ENCODE measurements around the gene SMYD5.

DNA sequence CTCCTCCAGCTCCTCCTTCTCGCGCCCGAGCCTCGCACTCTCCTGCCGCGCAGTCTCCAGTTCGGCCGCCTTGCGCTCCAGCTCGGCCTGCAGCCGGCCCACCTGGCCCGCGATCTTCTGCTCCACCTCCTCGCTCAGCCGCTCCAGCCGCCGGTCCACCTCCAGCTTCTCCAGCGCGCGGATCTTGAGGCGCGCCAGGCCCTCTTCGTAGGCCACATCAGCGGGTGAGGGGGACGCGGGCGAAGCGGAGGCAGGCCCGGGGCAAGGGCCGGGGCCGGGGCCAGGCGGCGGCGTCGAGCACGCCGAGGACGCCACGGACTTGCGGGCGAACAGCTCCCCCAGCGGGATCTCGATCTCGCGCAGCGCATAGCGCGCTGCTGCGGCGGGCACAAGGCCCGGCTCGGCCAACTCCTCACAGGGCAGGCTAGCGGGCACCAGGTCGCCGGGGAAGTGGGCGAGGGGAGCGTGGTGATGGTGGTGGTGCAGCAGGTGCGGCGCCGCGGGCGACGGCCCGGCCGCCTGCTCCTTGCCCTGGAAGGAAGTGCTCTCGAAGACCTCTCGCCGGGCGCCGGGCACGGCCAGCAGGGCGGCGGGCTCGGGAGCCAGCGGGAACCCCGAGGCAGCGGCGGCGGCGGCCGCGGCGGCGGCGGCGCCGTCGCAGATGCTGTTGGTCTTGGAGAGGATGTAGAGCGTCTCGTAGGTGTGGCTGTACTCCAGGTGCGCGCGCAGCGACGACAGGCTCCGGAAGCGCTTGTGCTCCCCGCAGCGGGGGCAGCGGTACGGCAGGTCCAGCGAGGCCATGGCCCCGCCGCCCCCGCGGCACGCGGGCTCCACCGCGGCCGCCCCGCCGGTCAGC is 55.0 kb downstream of the SMYD5 start:
- TF ChIP-seq, protein P1, sequence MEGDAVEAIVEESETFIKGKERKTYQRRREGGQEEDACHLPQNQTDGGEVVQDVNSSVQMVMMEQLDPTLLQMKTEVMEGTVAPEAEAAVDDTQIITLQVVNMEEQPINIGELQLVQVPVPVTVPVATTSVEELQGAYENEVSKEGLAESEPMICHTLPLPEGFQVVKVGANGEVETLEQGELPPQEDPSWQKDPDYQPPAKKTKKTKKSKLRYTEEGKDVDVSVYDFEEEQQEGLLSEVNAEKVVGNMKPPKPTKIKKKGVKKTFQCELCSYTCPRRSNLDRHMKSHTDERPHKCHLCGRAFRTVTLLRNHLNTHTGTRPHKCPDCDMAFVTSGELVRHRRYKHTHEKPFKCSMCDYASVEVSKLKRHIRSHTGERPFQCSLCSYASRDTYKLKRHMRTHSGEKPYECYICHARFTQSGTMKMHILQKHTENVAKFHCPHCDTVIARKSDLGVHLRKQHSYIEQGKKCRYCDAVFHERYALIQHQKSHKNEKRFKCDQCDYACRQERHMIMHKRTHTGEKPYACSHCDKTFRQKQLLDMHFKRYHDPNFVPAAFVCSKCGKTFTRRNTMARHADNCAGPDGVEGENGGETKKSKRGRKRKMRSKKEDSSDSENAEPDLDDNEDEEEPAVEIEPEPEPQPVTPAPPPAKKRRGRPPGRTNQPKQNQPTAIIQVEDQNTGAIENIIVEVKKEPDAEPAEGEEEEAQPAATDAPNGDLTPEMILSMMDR (IDR thresholded peaks at IDR 0.05), result no peak
- TF ChIP-seq POLR2A (IDR thresholded peaks at IDR 0.05), result no peak
